GM18858 (cell line): ENCODE results near the gene LACC1.

Experiments used
- ATAC-seq: cut with Tn5 transposase; IDR thresholded peaks from one replicate; pipeline ENCODE4 v1.9.1; 2021; ENCODE audit not compliant: unreplicated experiment

The LACC1 gene

DNA sequence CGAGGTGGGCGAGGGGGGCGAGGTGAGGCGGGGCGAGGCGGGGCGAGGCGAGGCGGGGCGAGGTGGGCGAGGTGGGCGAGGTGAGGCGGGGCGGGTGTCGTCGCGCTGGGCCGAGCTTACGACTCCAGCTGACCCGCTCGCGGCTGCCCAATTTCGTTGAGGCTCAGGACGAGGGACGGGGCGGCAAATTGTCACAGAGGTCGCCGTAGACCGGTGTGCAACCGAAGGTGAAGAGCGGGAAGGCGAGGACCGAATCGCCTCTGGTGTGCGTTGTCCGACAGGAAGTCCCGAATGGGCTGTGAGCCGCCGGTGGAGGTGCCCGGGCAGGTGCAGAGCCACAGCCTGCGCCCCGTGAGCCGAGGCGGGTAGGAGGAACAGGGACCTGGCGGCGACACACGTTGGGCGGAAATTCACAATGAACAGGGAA is at the start of gene LACC1:
TSS of gene LACC1 (plus strand) at position 150 of the 427 bp plus-strand sequence. CDS start 1,082 bp downstream, outside the sequence.
- ATAC-seq: peak; percentile 12

DNA sequence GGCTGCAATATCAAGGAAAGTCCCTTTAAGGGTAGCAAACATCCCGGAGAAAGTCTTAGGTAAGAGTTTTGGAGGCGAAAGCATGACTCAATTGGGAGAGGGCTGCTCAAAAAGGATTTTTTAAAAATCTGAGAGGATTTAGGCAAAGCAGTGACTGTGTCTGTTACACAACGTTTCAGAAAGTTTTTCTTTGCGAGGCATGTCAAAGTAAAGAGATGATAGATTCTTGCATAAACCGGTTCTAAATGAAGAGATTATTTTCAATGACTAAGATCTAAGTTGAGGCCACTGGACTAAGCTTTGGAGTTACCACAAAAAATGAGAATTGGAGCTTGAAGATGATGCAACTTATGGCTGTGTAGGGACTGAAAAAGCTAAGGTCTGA is 49.2 kb upstream of the LACC1 start:
- ATAC-seq: no peak

DNA sequence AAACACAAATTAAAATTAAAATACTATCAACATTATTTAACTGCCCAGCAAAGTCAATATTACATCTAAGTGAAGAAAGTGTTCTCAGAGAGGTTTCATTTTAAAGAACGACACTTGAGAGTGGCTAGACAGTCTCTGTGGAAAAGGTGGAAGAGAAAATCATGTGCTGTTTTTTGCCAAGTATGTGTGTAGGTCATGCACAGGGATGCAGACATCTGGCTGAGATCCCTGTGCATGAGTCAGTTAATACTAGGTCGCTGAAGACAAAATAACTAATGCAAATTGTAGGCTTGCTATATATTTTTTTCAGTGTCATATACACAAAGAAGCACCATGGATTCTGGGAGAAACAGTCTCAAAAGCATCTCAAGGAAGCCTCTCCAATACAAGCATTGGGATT is 48.6 kb upstream of the LACC1 start:
- no peak for ATAC-seq

DNA sequence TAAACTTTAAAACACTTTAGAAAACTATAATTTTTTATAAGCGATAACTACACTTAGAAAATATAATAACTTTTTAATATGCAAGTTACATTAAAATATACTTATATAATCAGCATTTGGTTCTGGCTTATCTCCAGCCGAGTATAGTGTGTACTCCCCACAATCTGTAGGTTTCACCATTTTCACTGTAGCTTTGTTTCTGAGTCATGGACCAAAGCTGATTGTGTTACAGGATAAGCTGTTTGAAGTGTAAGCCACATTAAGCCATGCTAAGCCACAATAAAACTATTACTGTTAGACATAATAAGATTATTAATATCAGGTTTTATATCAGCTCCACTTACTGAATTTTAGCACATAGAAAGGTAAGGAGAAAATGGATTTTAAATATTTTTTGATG is 44.0 kb upstream of the LACC1 start:
- no peak for ATAC-seq

DNA sequence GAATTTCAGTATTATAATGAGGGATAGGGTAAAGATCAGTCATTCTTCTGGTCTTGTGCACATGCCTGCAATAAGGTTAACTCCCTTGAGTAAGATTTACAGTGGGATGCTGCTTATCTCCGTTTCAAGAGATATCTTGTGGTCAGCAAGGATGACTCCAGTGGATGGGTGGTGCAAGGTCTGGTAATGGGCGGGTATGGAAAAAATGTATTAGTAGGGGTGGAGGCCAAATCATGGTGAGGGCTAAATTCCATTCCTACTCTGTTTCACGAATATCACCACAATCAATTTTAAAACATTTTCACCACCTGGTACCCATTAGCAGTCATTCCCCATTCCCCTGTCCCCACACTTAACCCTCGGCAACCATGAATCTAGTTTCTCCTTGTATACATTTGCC is 40.8 kb upstream of the LACC1 start:
- ATAC-seq: no peak

DNA sequence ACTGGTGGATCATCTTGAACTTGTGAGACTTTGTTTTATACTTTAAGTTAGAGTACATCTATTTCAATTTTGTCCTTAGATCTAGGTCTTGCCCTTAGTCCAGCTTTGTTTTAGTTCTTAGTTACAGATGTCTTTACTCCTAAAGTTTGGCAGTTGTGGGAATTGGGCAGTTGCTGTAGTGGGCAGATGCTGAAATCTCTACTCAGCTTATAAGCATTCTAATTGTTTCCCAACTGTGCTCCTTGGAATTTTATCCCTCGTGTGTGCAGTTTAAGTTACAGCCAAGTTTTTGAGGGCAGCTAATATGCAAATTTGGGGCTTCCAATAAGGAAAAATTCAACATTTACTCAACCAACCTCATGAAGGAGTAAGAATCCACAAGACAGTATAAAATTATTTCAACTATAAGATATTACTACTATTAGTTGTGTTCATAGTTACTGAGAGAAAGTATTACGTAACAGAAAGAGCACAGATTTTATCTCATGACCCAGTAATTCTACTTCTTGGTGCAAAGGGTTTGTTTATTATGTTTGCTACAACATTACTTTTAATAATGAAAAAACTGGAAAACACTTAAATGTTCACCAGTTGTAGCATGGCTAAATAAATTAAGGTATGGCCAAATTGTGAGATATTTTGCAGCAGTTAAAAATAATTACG is 33.1 kb upstream of the LACC1 start:
- ATAC-seq: no peak

DNA sequence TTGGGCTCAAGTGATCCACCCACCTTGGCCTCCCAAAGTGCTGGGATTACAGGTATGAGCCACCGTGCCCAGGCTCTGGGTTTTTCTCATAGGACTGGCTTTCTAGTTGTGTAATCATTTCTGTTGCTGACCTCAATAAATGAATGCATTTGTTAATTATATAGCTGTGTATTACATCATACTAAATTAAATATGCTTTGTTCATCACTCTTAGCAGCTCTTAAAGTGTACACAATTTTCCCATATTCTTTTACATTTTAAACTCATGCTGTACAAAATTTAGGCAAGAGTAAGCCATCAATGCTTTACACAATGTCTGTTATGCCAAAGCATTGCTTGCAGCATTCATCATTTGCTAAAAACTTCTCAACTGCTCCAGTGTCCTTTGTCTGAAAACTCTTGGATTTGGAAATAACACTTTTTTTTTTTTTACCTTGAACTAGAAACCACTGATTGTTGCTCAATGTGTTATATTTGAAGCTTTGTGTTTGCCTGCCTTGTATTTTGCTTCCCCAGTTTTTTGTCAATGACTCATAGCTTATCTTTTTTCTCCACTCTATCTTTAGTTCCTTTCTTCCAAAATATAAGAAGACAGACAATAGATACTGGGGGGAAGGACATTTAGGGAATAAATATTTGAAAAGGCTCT is 31.6 kb upstream of the LACC1 start:
- ATAC-seq: no peak

DNA sequence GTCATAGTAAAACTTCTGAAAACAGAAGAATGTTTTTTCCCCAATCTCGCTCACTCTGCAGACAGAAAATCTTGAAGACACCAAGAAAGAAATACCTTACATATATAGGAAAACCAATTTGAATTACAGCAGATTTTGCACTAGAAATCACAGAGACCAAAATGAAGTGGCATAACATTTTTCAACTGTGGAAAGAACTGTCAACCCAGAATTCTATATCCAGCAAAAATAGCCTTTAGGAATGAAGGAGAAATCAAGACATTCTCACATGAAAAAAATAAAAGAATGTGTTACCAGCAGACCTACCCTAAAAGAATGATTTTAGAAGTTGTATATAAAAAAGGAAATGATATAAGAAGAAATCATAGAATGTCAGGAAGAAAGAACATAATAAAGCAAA is 28.8 kb upstream of the LACC1 start:
- no peak for ATAC-seq

DNA sequence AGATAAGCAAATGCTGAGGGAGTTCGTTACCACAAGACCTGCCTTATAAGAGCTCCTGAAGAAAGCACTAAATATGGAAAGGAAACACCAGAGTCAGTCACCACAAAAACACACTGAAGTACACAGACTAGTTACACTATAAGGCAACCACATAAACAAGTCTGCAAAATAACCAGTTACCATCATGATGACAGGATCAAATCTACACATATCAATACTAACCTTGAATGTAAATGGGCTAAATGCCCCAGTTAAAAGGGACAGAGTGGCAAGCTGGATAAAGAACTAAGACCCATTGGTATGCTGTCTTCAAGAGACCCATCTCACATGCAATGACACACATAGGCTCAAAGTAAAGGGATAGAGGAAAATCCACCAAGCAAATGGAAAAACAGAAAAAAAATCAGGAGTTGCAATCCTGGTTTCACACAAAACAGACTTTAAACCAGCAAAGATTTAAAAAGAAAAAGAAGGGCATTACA is 26.7 kb upstream of the LACC1 start:
- no peak for ATAC-seq

DNA sequence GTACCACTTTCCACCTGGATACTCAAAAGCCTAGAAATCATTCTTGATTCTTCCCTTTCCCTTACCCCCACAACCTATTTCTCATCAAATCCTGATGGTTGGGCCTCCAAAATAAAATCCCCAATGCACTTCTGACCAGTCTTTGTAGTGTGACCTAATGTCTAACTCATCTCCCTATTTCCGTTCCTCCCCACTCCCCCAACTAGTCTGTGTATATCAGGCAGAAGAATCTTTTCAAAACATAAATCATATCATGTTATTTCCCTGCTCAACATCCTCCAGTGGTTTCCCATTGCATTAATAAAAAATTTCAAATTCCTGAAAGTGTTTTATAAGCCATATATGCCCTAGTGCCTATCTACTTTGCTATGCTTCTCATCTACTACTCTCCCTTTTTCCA is 17.8 kb upstream of the LACC1 start:
- no peak for ATAC-seq

DNA sequence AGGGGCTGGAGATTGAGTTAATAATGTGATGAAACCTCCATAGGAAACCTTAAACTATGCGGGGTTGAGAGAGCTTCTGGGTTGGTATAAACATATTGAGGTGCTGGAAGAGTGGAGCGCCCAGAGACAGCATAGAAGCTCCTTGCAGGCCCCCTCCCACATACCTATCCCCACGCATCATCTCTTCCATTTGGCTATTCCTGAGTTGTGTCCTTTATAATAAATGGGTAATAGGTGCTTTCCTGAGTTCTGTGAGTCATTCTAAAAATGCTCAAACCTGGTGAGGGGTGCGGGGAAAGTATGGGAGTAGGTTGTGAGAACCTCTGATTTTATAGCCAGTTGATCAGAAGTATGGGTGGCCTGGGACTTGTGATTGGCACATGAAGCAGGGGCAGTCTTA is 14.8 kb upstream of the LACC1 start:
- ATAC-seq: no peak

DNA sequence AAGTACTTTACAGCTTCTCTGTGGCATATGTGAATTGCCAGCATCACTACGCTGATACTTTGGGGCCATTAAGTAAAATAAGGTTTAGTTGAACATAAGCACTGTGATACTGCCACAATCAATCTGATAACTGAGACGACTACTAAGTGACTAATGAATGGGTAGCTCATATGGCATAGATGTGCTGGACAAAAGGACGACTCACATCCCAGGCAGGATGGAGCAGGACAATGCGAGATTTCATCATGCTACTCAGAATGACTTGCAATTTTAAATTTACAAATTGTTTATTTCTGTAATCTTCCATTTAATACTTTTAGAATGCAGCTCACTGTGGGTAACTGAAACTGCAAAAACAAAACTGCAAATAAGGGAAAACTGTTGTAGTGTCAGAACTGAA is 13.8 kb upstream of the LACC1 start:
- no peak for ATAC-seq

DNA sequence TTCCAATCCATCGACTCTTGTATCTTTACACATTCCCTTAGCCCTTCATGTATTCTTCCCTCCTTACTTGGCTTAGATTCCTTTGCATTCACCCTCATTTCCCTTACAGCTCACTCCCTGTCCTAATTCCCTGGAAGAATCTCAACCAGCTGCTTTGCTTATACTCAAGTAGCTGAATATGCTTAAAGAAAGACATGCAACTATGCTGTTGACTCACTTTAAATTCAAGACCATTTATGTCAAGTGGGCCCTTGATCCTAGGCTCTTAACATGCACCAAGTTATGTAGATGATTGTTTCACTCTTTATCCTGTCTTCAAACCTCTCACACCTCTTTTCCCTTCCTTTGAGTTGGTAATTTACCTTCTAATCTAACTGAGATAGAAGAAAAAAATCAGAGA is 7.5 kb upstream of the LACC1 start:
- ATAC-seq: no peak

DNA sequence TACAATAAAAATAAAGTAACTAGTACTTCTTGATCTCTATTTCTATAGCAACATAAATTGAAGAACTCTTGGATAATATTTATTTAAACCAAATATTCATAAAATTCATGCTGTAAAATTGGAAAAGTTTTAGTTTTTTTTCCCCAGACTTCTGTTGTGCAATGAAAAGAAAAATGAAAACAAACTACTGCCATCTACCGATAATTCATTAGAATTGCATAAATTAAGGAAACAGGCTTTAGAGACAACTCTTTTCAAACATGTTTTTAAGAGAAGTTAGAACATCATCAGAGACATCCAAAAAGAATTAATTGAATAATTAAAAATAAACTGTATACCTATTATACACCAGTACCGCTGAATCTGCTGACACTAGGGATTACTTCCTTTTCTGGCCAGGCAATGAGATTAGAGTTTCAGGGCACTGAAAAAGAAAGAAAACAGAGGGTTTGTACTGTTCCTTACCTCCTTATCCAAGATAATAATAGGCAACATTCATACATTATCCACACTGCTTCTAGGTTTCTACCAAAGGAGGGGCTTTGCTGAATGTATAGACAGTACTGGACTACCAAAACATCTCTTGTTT is 5.1 kb upstream of the LACC1 start:
- ATAC-seq: no peak

DNA sequence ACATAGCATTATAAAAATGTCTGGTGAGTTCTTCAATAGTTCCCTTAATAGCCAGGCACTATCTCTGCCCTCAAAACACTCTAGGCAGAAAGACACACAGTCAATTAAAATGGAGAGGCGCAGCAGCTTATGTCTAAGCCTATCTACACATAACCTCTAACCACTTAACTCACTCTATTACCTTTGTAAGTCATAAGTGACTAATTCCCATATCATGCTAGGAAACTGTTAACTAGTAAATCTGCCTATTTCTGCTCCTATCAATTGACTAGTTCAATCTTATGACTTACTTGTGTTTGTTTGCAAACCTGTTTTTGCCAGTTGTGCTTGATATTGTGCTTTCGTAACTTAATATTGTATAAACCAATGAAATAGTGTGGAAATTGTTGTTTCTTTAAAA is 3.3 kb upstream of the LACC1 start:
- ATAC-seq: no peak

DNA sequence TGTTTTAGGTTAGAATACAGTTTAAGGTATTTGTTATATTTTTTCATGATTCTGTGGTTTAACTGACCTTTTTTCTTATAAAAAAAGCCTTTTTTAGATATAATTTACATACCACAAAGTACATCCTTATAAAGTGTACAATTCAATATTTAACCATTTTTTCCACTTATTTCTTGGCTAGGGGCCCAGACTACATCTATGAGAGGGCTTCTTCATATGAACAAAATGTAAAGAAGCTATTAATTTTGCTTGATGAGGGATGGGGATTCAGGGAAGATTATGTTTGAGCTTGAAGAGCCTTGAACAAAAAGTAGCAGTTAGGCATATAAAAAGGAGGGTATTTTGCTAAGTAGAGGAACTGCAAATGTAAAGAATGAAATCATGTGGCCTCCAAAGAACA is 2.4 kb upstream of the LACC1 start:
- ATAC-seq: no peak

DNA sequence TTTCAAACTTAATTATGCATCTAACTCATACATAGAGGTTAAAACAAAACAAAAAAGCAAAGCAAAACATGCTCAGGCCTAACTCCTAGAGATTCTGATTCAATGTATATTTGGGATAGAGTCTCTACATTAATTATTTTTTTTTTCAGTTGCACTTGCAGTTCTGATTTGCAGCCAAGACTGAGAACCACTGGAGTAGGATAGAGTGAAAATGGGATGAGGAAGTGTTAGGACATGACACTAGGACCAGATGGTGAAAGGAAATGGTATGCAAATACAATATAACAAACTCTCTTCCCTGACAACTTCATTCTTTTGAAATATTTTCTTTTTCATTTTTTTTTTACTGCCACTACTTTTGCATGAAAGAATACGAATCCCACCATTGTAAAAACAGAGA is 1.9 kb upstream of the LACC1 start:
- ATAC-seq: no peak

DNA sequence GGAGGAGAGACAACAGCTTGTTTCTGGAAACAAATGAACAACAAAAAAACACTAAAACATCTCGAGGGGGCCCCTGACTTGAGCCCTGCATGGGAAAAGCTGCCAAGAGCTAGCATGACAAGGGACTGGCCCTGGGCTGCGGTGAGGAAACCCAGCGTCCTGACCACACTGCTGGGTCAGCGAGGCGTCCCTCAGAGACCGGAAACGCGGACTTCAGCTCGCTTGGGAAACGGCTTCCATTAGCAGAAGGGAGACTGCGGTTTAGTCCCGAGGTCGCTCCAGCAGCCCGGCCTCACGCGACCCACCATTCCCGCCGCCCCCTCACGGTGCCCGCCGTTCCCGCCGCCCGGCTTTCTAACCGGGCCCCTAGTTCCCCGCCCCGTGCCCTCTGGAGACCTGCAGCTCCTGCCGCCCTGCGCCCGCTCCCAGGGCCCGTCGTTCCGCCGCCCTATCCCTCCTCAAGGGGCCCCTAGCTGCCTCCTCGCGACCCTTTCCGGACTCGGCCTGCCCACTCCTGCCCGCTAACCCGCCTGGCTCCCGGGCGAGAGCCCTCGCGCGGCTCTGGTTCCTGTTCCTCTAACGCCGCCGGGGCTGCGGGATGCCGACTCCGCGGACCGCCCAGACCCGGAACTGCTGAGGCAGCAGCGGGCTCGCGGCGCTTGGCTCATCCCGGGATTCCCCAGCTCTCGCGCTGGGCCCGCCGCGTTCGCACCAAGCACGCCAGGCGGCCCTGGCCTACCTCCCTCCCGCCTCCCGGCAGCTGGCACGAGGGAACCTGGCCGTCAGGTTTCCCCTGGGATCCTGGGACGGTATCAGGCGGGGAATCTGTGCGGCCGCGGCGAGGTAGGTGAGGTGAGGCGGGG is 581 bp upstream of the LACC1 start, which contains the start of gene CCDC122:
TSS of gene CCDC122 (minus strand) at position 849 of the 863 bp plus-strand sequence. CDS start 10,364 bp downstream, outside the sequence.
- peak; percentile 55 for ATAC-seq

DNA sequence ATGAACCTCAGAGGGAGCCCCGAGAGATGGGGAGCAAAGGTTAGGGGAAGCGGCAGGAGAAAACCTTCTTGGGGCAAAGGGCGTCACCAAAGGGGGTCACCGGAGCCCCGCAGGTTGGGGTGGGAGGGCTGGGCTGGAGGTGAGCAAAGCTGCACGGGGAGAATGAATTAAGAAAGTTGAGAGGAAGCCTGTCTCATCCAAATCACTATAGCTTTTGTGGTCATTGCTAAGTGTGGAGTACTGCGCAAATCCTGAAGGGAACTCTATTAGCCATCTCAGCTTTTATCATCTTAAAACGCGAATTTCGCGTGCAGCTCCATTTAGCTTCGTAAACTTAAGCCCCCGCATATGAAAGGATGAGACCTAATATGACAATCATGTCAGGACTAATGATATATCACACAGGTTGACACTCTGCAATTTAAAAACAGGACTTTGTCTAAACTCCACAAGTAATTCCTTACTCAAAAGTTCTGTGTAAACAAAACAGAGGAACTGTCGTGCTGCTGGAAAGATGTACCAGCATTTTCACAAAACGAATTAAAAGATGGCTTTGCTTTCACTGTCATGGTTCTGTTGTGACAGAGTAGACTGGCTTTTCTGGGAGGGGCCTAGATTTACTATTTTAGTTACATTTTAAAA is 631 bp downstream of the LACC1 start:
- ATAC-seq: no peak

DNA sequence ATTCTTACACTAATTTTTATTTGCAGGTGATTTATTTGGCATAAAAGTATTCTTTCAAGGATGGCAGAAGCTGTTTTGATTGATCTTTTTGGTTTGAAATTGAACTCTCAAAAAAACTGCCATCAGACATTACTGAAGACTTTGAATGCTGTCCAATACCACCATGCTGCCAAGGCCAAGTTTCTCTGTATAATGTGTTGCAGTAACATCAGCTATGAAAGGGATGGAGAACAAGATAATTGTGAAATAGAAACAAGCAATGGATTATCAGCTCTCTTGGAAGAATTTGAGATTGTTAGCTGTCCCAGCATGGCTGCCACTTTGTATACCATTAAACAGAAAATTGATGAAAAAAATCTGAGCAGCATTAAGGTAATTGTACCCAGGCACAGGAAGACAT is 1.2 kb downstream of the LACC1 start:
- no peak for ATAC-seq

DNA sequence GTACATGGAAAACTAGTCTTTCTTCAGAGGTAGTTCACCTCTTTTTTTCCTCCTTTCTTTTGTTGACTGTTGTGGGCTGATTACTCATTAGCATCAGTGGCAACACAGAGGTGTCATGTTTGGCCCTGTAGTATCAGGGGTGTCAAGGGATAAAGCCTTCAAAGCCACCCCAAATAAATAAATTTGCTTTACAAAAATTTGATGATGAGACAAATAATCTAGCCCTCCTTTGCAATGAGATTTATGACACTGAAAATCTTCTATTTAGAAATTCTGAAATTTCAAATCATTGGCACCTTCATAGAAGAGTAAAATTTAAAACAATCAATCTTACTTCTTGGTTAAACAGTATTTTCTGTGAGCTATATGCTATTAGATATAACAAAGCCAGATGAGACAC is 1.9 kb downstream of the LACC1 start:
- ATAC-seq: no peak
